ENCODE results near the gene SPCS1.

GRCh38 chr3:52721730-52722008 lies 15.8 kb downstream of the SPCS1 start:
- TF ChIP-seq CTCF (tag by site-specific recombination; IDR thresholded peaks at IDR 0.05), result no peak
- no peak for TF ChIP-seq ZNF398 (tag by site-specific recombination; IDR thresholded peaks at IDR 0.05)
- no peak for TF ChIP-seq ZBTB49 (tag by site-specific recombination; IDR thresholded peaks at IDR 0.05; ENCODE audit: low read depth)
- TF ChIP-seq ZBTB11 (tag by site-specific recombination; conservative IDR thresholded peaks at IDR 0.05; ENCODE audit: low read depth), result no peak

Data from HEK293 (cell line).